Hematopoietic multipotent progenitor cell treated with erythropoietin and hydrocortisone succinate and interleukin-3 and kit ligand, for 15 days (in vitro differentiated cells): Measurements from ENCODE around the gene FBXO24.
A peak's percentile ranks its signal among the peaks of the same experiment; 100 is the strongest.
"Not testable (repeated sequence)": the region's sequence is repeated elsewhere in the genome, so short reads cannot be mapped to it uniquely, and the experiment has no call there.

ENCODE experiments used
- DNase-seq: peaks from one replicate; pipeline ENCODE4 v3.0.0-alpha.2; 2015; ENCODE audit warnings: low spot score

Gene FBXO24

GRCh38 chr7:100586266-100587025 is at the start of gene FBXO24:
Gene FBXO24 (plus strand): TSS chr7:100586328. CDS start chr7:100586626, 298 bp downstream.
- peak; percentile 100 for DNase-seq

- DNase-seq = not testable (repeated sequence)
These were observed 49.4 kb upstream of the FBXO24 start for GRCh38 chr7:100536695-100537094.

- no peak for DNase-seq
These were observed 47.8 kb upstream of the FBXO24 start for GRCh38 chr7:100538348-100538653.

- DNase-seq = peak; percentile 100
These were observed 47.3 kb upstream of the FBXO24 start, which contains the start of gene AGFG2 for GRCh38 chr7:100538654-100539435. Gene AGFG2 (plus strand): TSS chr7:100539203. CDS start chr7:100539347, 144 bp downstream.

GRCh38 chr7:100539436-100540006 is 46.6 kb upstream of the FBXO24 start:
- DNase-seq = no peak

GRCh38 chr7:100540073-100540723 is 45.9 kb upstream of the FBXO24 start:
- DNase-seq = no peak

- not testable (repeated sequence) for DNase-seq
These were observed 44.8 kb upstream of the FBXO24 start for GRCh38 chr7:100541309-100541708.

- no peak for DNase-seq
These were observed 42.5 kb upstream of the FBXO24 start for GRCh38 chr7:100543586-100543985.

- no peak for DNase-seq
These were observed 41.7 kb upstream of the FBXO24 start for GRCh38 chr7:100544386-100544785.

GRCh38 chr7:100544967-100545359 is 41.2 kb upstream of the FBXO24 start:
- no peak for DNase-seq

- DNase-seq = no peak
These were observed 40.6 kb upstream of the FBXO24 start for GRCh38 chr7:100545360-100546128.

- no peak for DNase-seq
These were observed 39.8 kb upstream of the FBXO24 start for GRCh38 chr7:100546129-100546925.

- no peak for DNase-seq
These were observed 39.0 kb upstream of the FBXO24 start for GRCh38 chr7:100546926-100547800.

- DNase-seq = no peak
These were observed 38.3 kb upstream of the FBXO24 start for GRCh38 chr7:100547872-100548271.

GRCh38 chr7:100548446-100548845 is 37.7 kb upstream of the FBXO24 start:
- not testable (repeated sequence) for DNase-seq

- DNase-seq = no peak
These were observed 33.6 kb upstream of the FBXO24 start for GRCh38 chr7:100552532-100552931.

- no peak for DNase-seq
These were observed 33.1 kb upstream of the FBXO24 start for GRCh38 chr7:100553032-100553431.

- no peak for DNase-seq
These were observed 30.4 kb upstream of the FBXO24 start for GRCh38 chr7:100555701-100556100.

GRCh38 chr7:100556541-100556940 is 29.6 kb upstream of the FBXO24 start:
- DNase-seq = peak; percentile 69

- DNase-seq = no peak
These were observed 27.0 kb upstream of the FBXO24 start for GRCh38 chr7:100559127-100559526.
